ENCODE results near the gene FBXW9.
"Not testable (repeated sequence)": the region's sequence is repeated elsewhere in the genome, so short reads cannot be mapped to it uniquely, and the experiment has no call there.

The FBXW9 gene

GRCh38 chr19:12680034-12680433 is 16.4 kb downstream of the FBXW9 start:
- DNase-seq = no peak

GRCh38 chr19:12678039-12678438 is 18.4 kb downstream of the FBXW9 start:
- not testable (repeated sequence) for DNase-seq

- no peak for DNase-seq
Observed at GRCh38 chr19:12676928-12677327, 19.5 kb downstream of the FBXW9 start.

- DNase-seq = peak; percentile 83
Observed at GRCh38 chr19:12676384-12676792, 20.0 kb downstream of the FBXW9 start.

GRCh38 chr19:12675940-12676339 is 20.5 kb downstream of the FBXW9 start:
- DNase-seq = no peak

- DNase-seq = no peak
Observed at GRCh38 chr19:12675399-12675798, 21.0 kb downstream of the FBXW9 start.

- DNase-seq = no peak
Observed at GRCh38 chr19:12672744-12673143, 23.7 kb downstream of the FBXW9 start.

GRCh38 chr19:12670159-12670928 is 26.1 kb downstream of the FBXW9 start:
- no peak for DNase-seq

- peak; percentile 71 for DNase-seq
Observed at GRCh38 chr19:12669270-12670158, 26.9 kb downstream of the FBXW9 start.

GRCh38 chr19:12668932-12669269 is 27.5 kb downstream of the FBXW9 start:
- peak; percentile 68 for DNase-seq

- DNase-seq = no peak
Observed at GRCh38 chr19:12668346-12668745, 28.1 kb downstream of the FBXW9 start.

GRCh38 chr19:12667731-12668302 is 28.6 kb downstream of the FBXW9 start:
- DNase-seq = no peak

- peak; percentile 81 for DNase-seq
Observed at GRCh38 chr19:12666265-12667048, 30.0 kb downstream of the FBXW9 start, which contains the start of the genes MAN2B1 and WDR83. Gene MAN2B1, minus strand, starts transcription at chr19:12666742. Its CDS starts 41 bp downstream, at chr19:12666701. Gene WDR83, plus strand, starts transcription at chr19:12666807. Its CDS starts 2,984 bp downstream, at chr19:12669791.

- DNase-seq = no peak
Observed at GRCh38 chr19:12665671-12666264, 30.7 kb downstream of the FBXW9 start.

- peak; percentile 43 for DNase-seq
Observed at GRCh38 chr19:12665281-12665573, 31.2 kb downstream of the FBXW9 start.

- DNase-seq = no peak
Observed at GRCh38 chr19:12664406-12665280, 31.8 kb downstream of the FBXW9 start.

- no peak for DNase-seq
Observed at GRCh38 chr19:12660980-12661379, 35.5 kb downstream of the FBXW9 start.

GRCh38 chr19:12657966-12658365 is 38.5 kb downstream of the FBXW9 start:
- DNase-seq = no peak

- no peak for DNase-seq
Observed at GRCh38 chr19:12656899-12657571, 39.4 kb downstream of the FBXW9 start.

- no peak for DNase-seq
Observed at GRCh38 chr19:12655546-12655945, 40.9 kb downstream of the FBXW9 start.

- no peak for DNase-seq
Observed at GRCh38 chr19:12652219-12652618, 44.2 kb downstream of the FBXW9 start.

Data from stimulated activated naive CD4-positive, alpha-beta T cell treated with Interleukin-2 at 50 U/mL for 16 hours (primary cell).